ENCODE measurements around the gene KCTD11. TPM values are rescaled to one million over a fixed set of nuclear protein-coding genes. Genes with fewer than 3 reads are reported as not detected.
A peak's percentile ranks its signal among the peaks of the same experiment; 100 is the strongest.

Gene KCTD11
- total and polyA plus RNA-seq, 2 donors (not counting 1 experiment from before 2014, with no cell fraction given): 4.3 to 13.4 TPM

- peak within 1 kb of the TSS; percentile 88 for H3K9ac ChIP-seq (ENCODE audit: low read length)
- H3K9me3 ChIP-seq (ENCODE audit: control extremely low read depth in 1 of 3, control insufficient read depth in 2 of 3, insufficient read depth in 1 of 3, low read length in 2 of 3): no peaks in the 10 kb centered on the region
- peak within 1 kb of the TSS; percentile 55 to 83 for H3K27ac ChIP-seq (ENCODE audit: low read length in 2 of 2)
- peak; percentile 89 for ATAC-seq (ENCODE audit: low read depth)
- ChIA-PET POLR2A (interaction anchor here (0.6 to 1.4 kb wide), 5 partner anchors 9 to 292 kb away, joined by 3 to 15 read pairs (median 5); partner anchors contain the start of genes POLR2A and TMEM256), CTCF (interaction anchor here (1.4 to 3.2 kb wide), 2 partner anchors 39 to 195 kb away, joined by 3 to 13 read pairs; partner anchors contain the start of gene TMEM95)
- Mint-ChIP-seq H3K4me3 (peak within 1 kb of the TSS; percentile 96), H3K4me1 (peaks cover 12% of the 10 kb centered on the region), H3K9me3 (ENCODE audit: insufficient read depth) (no peaks in the 10 kb centered on the region), H3K27me3 (no peaks in the 10 kb centered on the region), H3K27ac (peak within 1 kb of the TSS; percentile 95)
- intact Hi-C loops (cut with micrococcal nuclease): loop anchor here (1.0 kb wide), 5 partner anchors 10 to 89 kb away; partner anchors contain the start of gene TMEM256
- H3K27me3 ChIP-seq (replicated peaks in 1 of 4; ENCODE audit: control extremely low read depth in 1 of 4, control insufficient read depth in 3 of 4, insufficient read depth in 4 of 4, low read length in 3 of 4): no peaks in the 10 kb centered on the region
- TF ChIP-seq CTCF (IDR thresholded peaks at IDR 0.05): peak; percentile 20
- TF ChIP-seq EZH2 (IDR thresholded peaks at IDR 0.05; ENCODE audit: borderline replicate concordance, insufficient read depth, low read depth, low read length, poor library complexity, severe bottlenecking): no peak
- peak within 1 kb of the TSS; percentile 75 for H3K4me2 ChIP-seq (replicated peaks; ENCODE audit: low read depth, low read length, poor library complexity, severe bottlenecking)
- no peaks in the 10 kb centered on the region for H4K20me1 ChIP-seq (ENCODE audit: control insufficient read depth, insufficient read depth, low read length, poor library complexity, severe bottlenecking)
- H3K79me2 ChIP-seq (ENCODE audit: control insufficient read depth, insufficient read depth, low read length): peaks cover 10% of the 10 kb centered on the region
- H2AFZ ChIP-seq (ENCODE audit: insufficient read depth, low read depth, low read length, poor library complexity, severe bottlenecking): peak within 1 kb of the TSS; percentile 91
- DNase-seq: peak; percentile 90
- H3K36me3 ChIP-seq (replicated peaks in 1 of 2; ENCODE audit: control extremely low read depth in 1 of 2, control insufficient read depth in 1 of 2, extremely low read depth in 1 of 2, insufficient read depth in 2 of 2, low read length in 1 of 2): peaks cover 0 to 28% of the 10 kb centered on the region in 2 experiments
- H3K4me1 ChIP-seq (ENCODE audit: control insufficient read depth in 2 of 2, insufficient read depth in 2 of 2, low read length in 2 of 2): peaks cover 12 to 16% of the 10 kb centered on the region in 2 donors
- H3K4me3 ChIP-seq (ENCODE audit: control extremely low read depth in 1 of 5, extremely low read depth in 1 of 5, insufficient read depth in 1 of 5, low read depth in 2 of 5, low read length in 4 of 5): peak within 1 kb of the TSS; percentile 31 to 84 (median 81)
- under 1% methylated on average over 71 of the region's 71 CpGs for WGBS (ENCODE audit: insufficient coverage)
These were observed 42.7 kb downstream of the KCTD11 start, which contains the start of gene PLSCR3 for GRCh38 chr17:7394452-7395191. Gene PLSCR3 (minus strand): TSS chr17:7394525. CDS start chr17:7394110, 415 bp downstream.

GRCh38 chr17:7396147-7396546 is 44.2 kb downstream of the KCTD11 start:
- DNase-seq (no peak), ATAC-seq (ENCODE audit: low read depth) (no peak)
- WGBS (ENCODE audit: insufficient coverage): 95% methylated on average over 4 of the region's 4 CpGs
- Histone ChIP-seq H2AFZ (ENCODE audit: insufficient read depth, low read depth, low read length, poor library complexity, severe bottlenecking) (no peak overlapping the region), H3K4me2 (replicated peaks; ENCODE audit: low read depth, low read length, poor library complexity, severe bottlenecking) (no peak overlapping the region), H3K4me3 (ENCODE audit: control extremely low read depth in 1 of 5, extremely low read depth in 1 of 5, insufficient read depth in 1 of 5, low read depth in 2 of 5, low read length in 4 of 5) (no peak overlapping the region), H3K9ac (ENCODE audit: low read length) (no peak overlapping the region), H3K4me1 (ENCODE audit: control insufficient read depth in 2 of 2, insufficient read depth in 2 of 2, low read length in 2 of 2) (peaks cover 12 to 16% of the 10 kb centered on the region in 2 donors), H3K36me3 (replicated peaks in 1 of 2; ENCODE audit: control extremely low read depth in 1 of 2, control insufficient read depth in 1 of 2, extremely low read depth in 1 of 2, insufficient read depth in 2 of 2, low read length in 1 of 2) (peaks cover 0 to 14% of the 10 kb centered on the region in 2 experiments), H3K9me3 (ENCODE audit: control extremely low read depth in 1 of 3, control insufficient read depth in 2 of 3, insufficient read depth in 1 of 3, low read length in 2 of 3) (no peaks in the 10 kb centered on the region), H3K27ac (ENCODE audit: low read length in 2 of 2) (no peak overlapping the region), H4K20me1 (ENCODE audit: control insufficient read depth, insufficient read depth, low read length, poor library complexity, severe bottlenecking) (no peaks in the 10 kb centered on the region), H3K27me3 (replicated peaks in 1 of 4; ENCODE audit: control extremely low read depth in 1 of 4, control insufficient read depth in 3 of 4, insufficient read depth in 4 of 4, low read length in 3 of 4) (no peaks in the 10 kb centered on the region), H3K79me2 (ENCODE audit: control insufficient read depth, insufficient read depth, low read length) (peaks cover 10% of the 10 kb centered on the region)
- ChIA-PET CTCF (interaction anchor here (3.2 kb wide), 1 partner anchor 40 kb away, joined by 13 read pairs; the partner anchor contains the start of gene TMEM95), POLR2A (no interaction called here)
- Mint-ChIP-seq H3K4me3 (peak overlapping the region; percentile 52), H3K9me3 (ENCODE audit: insufficient read depth) (no peaks in the 10 kb centered on the region), H3K27ac (no peak overlapping the region), H3K27me3 (no peaks in the 10 kb centered on the region), H3K4me1 (peaks cover 12% of the 10 kb centered on the region)
- intact Hi-C loops (cut with micrococcal nuclease): no loop called here
- no peak for TF ChIP-seq EZH2 (IDR thresholded peaks at IDR 0.05; ENCODE audit: borderline replicate concordance, insufficient read depth, low read depth, low read length, poor library complexity, severe bottlenecking)
